A375 (cell line): ENCODE data around the gene CSNK1G1. TPM values are rescaled to one million over a fixed set of nuclear protein-coding genes. Genes with fewer than 3 reads are reported as not detected.

ENCODE experiments used
- small RNA-seq: library from RNA; depleted of rRNA; stranded (forward); fragments of <200 nt; gene quantifications from one replicate; pipeline ENCODE3, GENCODE V24; 2014
- total RNA-seq: library from RNA; depleted of rRNA; stranded (reverse); fragments of >200 nt; shearing (Covaris generic); gene quantifications from 2 replicates; pipeline ENCODE4 v1.2.3, GENCODE V29; 2014; rRNA removed

CSNK1G1 gene
- 11.2 and 13.9 TPM in 2 replicates for total RNA-seq

DNA sequence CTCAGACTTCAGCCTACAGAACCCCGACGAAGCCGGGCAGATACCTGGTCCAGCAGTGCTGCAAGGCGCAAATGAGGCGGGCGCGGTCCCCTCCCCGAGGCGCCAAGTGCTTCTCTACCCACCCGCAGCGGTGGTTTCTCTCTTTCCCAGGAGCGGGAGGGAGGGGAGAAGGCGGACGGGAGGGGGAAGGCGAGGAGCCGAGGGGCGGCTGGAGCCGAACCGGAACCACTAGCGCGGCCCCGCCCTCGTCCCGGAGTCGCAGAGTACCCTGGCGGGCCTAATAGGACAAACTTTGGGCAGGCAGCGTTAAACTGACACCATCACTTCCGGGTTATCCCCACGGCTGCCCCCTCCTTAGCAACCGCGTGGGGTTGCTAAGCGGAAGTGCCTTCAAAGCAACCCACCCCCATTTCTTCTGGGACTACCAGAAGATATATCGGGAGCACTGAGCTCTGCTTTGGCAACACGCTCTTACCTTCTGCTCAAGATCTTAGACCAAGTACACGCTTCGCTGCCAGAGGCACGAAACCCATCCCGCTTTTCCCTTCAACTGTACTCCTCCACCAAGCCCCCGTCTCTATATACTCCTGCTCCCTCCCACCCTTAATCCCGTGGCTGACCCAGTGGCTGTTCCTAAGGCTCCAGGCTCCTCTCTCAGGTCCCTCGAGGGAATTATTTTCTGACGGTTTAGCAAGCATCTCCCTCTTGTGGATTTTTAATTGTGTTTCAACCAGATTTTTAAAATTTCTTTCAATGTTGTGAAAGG is at the start of gene CSNK1G1:
CSNK1G1 (minus strand) TSS at position 230 of the 766 bp plus-strand sequence. CDS start 55,674 bp downstream, outside the sequence.

DNA sequence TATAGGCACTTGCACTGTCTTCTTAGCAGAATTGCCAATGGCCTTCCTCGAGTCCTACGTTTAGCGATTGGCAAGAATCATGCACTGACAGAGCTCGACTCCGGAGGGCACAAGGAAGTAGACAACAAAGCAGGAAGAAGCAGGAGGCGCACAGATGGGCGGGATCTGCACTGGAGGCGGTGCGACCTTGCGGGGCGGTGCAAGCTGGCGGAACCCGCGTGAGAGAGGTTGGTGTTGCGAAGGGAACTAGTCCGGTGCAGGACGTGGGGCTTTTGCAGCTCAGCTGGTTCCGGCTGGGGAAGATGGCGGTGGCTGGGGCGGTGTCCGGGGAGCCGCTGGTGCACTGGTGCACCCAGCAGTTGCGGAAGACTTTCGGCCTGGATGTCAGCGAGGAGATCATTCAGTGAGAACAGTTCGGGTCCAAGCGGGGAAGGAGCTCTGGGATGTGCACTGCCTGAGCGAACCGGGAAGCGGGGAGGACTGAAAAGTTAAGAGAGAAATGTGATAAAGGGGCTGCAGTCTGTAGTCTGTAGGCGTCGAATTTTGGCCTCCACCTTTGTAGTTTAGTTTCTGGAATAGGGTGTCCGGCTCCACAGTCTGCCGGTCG is 31.7 kb upstream of the CSNK1G1 start, which contains the start of gene TRIP4:
TRIP4 (plus strand) TSS at position 275 of the 607 bp plus-strand sequence; CDS start at position 303, 28 bp downstream.

DNA sequence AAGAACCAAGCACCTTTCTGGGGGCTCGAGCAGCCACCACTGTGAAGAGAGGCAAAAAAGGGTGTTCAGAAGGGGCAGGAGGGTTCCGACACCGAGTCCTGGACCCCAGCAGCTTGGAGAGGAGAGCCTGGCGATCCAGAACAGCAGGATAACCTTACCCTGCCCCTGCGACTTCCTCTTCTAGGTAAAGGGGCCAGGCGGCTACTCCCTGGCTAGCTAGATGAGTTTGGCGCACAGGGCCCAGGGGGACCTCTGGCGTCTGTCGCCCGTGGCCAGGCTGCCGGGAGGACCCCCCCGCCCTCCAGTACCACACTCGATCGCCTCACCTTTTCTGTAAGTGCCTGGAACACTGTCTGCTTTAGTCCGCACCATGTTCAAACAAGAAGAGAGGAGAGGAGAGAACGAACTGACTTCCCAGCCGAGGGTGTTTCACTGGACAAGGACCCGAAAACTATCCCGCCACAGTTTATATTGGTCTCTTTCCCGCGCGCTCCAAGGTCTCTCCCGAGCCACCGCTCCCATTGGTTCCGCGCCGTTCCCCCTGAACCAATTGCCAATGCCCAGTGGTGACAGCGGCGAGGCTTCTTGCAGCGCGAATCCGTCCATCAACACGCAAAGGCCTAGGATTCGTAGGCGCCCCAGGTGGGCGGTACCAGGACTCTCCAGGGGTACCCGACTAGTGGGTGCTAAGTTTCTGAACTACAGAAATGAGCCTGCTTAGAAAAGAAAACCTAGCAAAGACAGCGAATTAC is 25.2 kb upstream of the CSNK1G1 start, which contains the start of gene PCLAF:
PCLAF (minus strand) TSS at position 442 of the 752 bp plus-strand sequence; CDS start at position 372, 70 bp downstream.

DNA sequence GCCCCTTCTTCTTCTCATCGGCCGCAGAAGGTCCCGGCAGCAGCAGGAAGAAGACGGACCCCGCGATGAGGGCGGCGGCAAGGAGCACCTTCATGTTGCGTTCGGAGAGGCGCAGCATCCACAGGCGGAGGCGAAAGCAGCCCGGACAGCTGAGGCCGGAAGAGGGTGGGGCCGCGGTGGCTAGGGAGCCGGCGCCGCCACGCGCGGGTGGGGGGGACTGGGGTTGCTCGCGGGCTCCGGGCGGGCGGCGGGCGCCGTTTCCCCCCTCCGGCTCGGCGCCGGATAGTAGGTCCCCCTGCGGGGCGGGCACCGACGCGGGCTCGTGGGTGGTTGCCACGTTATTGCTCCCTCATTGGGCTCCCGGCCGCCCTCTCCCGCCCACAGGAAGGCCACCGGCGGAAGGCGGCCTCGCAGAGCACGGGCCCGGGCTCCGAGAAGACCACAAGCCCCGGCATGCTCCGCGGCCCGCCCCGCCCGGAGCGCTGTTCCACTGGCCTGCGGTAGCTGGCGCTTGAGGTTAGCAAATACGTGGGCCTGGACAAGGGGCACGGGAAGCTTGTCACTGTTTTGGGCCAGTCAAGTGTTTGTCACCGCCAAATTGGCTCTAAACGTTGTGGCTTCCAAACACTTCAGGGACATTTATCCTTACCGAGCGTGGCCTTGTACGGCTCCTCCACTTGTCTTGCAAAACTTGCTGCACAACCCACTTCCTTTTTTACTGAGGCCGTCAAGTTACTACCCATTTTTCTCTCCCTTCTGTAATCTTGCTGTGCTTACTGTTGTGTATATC is 192.9 kb downstream of the CSNK1G1 start, which contains the start of gene PPIB:
PPIB (minus strand) TSS at position 154 of the 790 bp plus-strand sequence; CDS start at position 118, 36 bp downstream.

DNA sequence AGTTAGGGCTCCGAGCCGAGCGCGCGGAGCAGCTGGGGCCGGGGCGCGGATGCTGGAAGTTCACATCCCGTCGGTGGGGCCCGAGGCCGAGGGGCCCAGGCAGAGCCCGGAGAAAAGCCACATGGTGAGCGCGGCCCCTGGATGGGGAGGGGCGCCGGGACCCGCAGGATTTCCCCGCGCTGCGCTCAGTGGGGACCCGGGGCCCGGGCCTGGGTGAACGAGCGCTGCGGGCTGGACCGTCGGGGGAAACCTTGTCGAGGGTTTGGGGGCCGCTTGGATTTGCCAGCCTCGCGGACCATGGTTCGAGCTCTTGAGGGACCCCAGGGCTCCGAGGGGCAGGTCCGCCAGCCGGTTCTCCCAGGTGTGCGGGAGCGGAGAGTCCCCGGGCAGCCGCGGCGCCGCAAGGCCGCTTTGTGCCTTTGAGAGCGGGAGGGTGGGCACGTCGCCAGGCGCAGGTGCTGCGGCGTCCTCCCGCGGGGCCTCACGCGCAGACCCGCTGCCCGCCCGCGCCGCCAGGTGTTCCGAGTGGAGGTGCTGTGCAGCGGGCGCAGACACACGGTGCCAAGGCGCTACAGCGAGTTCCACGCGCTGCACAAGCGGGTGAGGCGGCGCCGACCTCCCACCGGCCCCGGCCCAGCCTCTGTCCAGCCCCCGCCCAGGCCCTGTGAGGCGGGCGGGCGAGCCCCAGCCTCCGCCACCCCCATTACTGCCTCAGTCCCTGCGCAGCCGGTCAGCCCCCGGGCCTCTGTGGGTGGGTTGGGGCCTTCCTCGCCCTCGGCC is 204.1 kb downstream of the CSNK1G1 start, which contains the start of gene SNX22:
SNX22 (plus strand) TSS at position 5 of the 780 bp plus-strand sequence; CDS start at position 50, 45 bp downstream.

Small RNAs within 50 kb of the gene (small RNA-seq; reads per million reads assigned to genes)
- gene RF00554 = not detected

Other genes with a start within 250 kb of the CSNK1G1 start
- 0.88 and 1.9 TPM in 2 replicates for gene SNX22, start 204.4 kb downstream of the CSNK1G1 start, total RNA-seq
- 561 and 605 TPM in 2 replicates for gene PPIB, start 193.2 kb downstream of the CSNK1G1 start, total RNA-seq
- gene PCLAF, start 25.3 kb upstream of the CSNK1G1 start, total RNA-seq = 56.8 and 59.8 TPM in 2 replicates
- gene TRIP4, start 31.7 kb upstream of the CSNK1G1 start, total RNA-seq = 6.9 and 7.5 TPM in 2 replicates
- gene ZNF609, start 104.4 kb upstream of the CSNK1G1 start, total RNA-seq = 21.7 and 23.8 TPM in 2 replicates